Left forelimb (tissue), 1 donor: ENCODE data around the gene ADAMTS3.

Source experiments
- DNase-seq: peaks from one replicate; pipeline ENCODE4 v3.0.0-alpha.2; 2018; ENCODE audit warnings: low spot score

The ADAMTS3 gene

GRCh38 chr4:72405417-72405816 lies 163.6 kb downstream of the ADAMTS3 start:
- DNase-seq = no peak

- no peak for DNase-seq
Measured at GRCh38 chr4:72397314-72397713, 171.7 kb downstream of the ADAMTS3 start.

GRCh38 chr4:72394012-72394663 lies 174.9 kb downstream of the ADAMTS3 start:
- no peak for DNase-seq

GRCh38 chr4:72391281-72391680 lies 177.7 kb downstream of the ADAMTS3 start:
- no peak for DNase-seq

- DNase-seq = no peak
Measured at GRCh38 chr4:72390409-72390808, 178.6 kb downstream of the ADAMTS3 start.

- DNase-seq = no peak
Measured at GRCh38 chr4:72388521-72388920, 180.5 kb downstream of the ADAMTS3 start.

GRCh38 chr4:72387959-72388358 lies 181.1 kb downstream of the ADAMTS3 start:
- no peak for DNase-seq

GRCh38 chr4:72383439-72383838 lies 185.6 kb downstream of the ADAMTS3 start:
- DNase-seq = no peak

GRCh38 chr4:72378901-72379300 lies 190.1 kb downstream of the ADAMTS3 start:
- no peak for DNase-seq

- no peak for DNase-seq
Measured at GRCh38 chr4:72377491-72378194, 191.4 kb downstream of the ADAMTS3 start.

- no peak for DNase-seq
Measured at GRCh38 chr4:72376901-72377300, 192.1 kb downstream of the ADAMTS3 start.

- no peak for DNase-seq
Measured at GRCh38 chr4:72375073-72375736, 193.8 kb downstream of the ADAMTS3 start.

GRCh38 chr4:72374159-72374558 lies 194.9 kb downstream of the ADAMTS3 start:
- no peak for DNase-seq

GRCh38 chr4:72366601-72367000 lies 202.4 kb downstream of the ADAMTS3 start:
- no peak for DNase-seq

- DNase-seq = no peak
Measured at GRCh38 chr4:72365981-72366380, 203.0 kb downstream of the ADAMTS3 start.

GRCh38 chr4:72365016-72365415 lies 204.0 kb downstream of the ADAMTS3 start:
- DNase-seq = no peak

GRCh38 chr4:72360075-72360474 lies 208.9 kb downstream of the ADAMTS3 start:
- no peak for DNase-seq

- DNase-seq = no peak
Measured at GRCh38 chr4:72358483-72358882, 210.5 kb downstream of the ADAMTS3 start.

GRCh38 chr4:72357908-72358307 lies 211.1 kb downstream of the ADAMTS3 start:
- DNase-seq = no peak

- no peak for DNase-seq
Measured at GRCh38 chr4:72352711-72353110, 216.3 kb downstream of the ADAMTS3 start.

- DNase-seq = no peak
Measured at GRCh38 chr4:72351521-72351920, 217.5 kb downstream of the ADAMTS3 start.

GRCh38 chr4:72348701-72349100 lies 220.3 kb downstream of the ADAMTS3 start:
- DNase-seq = no peak

- no peak for DNase-seq
Measured at GRCh38 chr4:72344418-72344817, 224.6 kb downstream of the ADAMTS3 start.
